HG03457 (cell line): Measurements from ENCODE around the gene CLCN4.
A peak's percentile ranks its signal among the peaks of the same experiment; 100 is the strongest.

Source experiments
- ATAC-seq: cut with Tn5 transposase; IDR thresholded peaks from one replicate; pipeline ENCODE4 v1.9.1; 2021; ENCODE audit warnings: moderate number of reproducible peaks; ENCODE audit not compliant: unreplicated experiment

CLCN4 gene

GRCh38 chrX:10165580-10166247 lies 8.9 kb downstream of the CLCN4 start:
- no peak for ATAC-seq

DNA sequence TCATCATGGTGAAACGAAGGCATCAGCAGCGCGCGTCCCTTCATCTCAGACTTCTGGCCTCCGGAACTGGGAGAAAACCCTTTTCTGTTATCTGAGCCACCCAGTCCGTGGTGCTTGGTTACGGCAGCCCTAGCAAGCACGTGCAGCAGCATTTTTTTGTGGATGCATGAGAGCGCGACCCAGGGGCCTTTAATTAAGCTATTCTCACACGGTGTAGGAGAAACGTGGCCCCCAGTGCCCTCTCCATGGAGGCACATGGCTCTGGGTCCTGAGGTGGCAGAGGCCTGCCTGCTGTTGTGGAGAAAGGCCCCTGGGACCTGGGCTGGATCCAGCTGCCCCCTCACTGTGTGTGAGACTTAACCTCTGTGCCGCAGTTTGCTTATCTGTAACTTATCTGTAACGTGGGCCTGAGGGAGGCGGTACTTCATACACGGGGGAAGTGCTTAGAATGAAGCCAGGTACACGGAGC lies 9.5 kb downstream of the CLCN4 start:
- ATAC-seq, result no peak

- no peak for ATAC-seq
These were observed 10.0 kb downstream of the CLCN4 start for GRCh38 chrX:10166731-10167151.

GRCh38 chrX:10167573-10167972 lies 10.8 kb downstream of the CLCN4 start:
- peak; percentile 67 for ATAC-seq

DNA sequence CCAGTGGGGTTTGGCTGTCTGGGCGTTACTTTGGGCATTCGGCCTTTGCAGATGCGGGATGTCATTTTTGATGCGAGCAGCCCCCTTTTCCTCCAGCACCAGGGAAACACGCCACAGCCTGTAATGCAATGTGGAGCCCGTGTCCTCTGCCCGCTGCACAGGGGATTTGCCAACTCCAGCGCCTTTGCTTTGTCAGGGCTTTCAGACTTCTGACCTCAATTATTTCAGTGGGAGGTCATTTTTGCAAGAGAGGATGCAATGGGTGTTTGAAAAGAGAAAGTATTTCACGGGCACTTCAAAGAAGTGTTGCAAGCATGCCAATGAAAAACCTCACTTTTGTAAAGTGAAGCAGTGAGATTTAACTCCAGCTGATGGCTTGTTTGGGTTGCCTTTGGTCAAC lies 11.5 kb downstream of the CLCN4 start:
- ATAC-seq, result no peak

DNA sequence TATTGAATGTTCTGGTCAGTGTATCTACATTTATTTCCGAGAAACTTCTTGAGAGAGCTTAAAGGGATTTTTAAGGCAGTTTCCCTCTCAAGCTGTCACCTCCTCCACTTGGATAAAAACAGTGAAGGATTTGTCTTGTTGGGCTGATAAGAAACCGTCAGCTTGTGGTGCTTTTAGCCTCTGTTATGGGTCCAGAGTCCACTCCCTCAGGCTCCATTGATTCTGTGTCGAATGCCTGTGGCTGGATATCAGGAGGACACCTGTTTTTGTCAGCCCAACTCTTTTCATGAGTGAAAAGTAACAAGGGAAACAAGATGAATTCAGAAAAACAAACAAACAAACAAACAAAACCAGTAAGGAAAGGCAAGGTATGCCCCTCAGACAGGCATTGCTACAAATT lies 12.4 kb downstream of the CLCN4 start:
- ATAC-seq, result no peak

DNA sequence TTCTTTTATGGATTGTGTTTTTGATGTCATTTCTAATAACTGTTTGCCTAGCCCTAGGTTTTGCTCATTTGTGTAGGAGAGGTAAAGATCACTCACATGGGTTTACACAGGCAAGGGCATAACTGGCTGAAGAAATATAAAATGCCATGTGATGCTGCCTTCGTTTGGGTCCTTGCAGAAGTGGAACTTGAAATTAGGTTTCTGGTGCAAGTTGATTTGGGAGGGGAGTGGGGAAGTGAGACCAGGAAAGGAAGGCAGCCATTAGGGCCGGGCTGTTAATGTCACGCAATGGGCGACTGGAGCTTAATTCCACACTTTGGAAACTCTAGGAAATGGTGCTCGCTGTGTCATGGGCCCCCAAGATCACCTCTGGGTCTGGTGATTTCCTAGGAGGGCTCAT lies 14.5 kb downstream of the CLCN4 start:
- no peak for ATAC-seq

- no peak for ATAC-seq
These were observed 16.1 kb downstream of the CLCN4 start for GRCh38 chrX:10172877-10173276.

GRCh38 chrX:10173331-10173900 lies 16.6 kb downstream of the CLCN4 start:
- no peak for ATAC-seq

DNA sequence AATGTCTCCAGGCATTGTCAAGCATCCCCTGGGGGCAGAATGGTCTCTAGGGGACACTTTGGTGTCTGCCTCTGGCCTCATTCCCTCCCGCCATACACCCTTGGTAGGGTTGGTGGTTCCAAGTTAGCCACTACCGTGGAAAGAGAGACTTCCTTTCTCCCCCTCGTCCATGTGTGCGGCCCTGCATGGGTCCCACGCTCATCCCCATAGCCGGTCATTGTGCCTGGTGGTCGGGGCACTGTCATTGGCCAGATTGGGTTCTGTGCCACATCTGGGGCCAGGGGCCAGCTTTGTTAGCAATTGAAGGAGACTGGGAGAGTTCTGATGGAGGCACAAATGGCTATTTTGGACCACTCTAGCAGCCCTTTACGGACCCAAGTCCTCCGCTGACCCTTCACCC lies 17.3 kb downstream of the CLCN4 start:
- ATAC-seq, result no peak

DNA sequence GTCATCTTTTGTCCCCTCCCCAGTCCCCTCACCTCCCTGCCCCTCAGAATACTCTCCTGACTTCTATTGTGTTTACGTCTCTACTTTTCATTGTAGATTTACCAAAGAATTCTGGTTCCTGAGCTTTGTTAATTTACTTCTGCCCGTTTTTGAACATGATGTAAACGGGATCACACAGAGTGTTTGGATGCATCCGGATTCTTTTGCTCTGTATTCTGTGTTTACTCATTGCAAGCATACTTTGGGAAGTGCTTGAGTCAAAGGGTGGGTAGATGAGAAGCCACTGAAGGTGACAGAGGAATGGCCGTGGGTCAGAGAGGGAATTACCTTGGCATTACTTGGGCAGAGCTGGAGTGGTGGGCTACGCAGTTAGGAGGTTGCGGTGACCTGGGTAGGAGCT lies 18.0 kb downstream of the CLCN4 start:
- no peak for ATAC-seq

DNA sequence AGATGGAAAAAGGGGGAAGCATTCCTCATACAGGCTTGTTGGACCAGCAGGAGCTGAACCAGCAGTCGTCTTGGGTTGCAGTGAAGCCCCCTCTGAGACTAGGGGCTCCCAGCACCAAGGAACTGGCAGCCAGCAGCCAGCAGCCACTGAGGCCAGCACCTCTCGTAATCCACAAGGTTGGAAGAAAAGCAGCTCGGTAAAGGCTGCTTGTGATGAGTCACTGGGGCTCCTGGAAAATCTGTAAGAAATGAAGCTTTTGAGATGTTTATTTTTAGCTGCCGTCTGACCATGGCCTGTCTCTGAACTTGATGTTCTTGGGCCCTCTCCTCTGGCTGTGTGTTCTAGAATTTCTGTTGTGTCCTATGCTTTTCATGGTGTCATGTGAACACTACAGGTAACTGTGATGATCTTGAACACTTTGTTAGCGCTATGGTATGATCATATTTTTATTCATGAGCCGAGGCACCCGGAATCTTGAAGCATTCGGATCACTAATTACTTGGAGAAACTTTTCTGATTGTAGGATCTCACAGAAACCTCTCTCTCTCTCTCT lies 18.6 kb downstream of the CLCN4 start:
- no peak for ATAC-seq

GRCh38 chrX:10176121-10177003 lies 19.6 kb downstream of the CLCN4 start:
- no peak for ATAC-seq

DNA sequence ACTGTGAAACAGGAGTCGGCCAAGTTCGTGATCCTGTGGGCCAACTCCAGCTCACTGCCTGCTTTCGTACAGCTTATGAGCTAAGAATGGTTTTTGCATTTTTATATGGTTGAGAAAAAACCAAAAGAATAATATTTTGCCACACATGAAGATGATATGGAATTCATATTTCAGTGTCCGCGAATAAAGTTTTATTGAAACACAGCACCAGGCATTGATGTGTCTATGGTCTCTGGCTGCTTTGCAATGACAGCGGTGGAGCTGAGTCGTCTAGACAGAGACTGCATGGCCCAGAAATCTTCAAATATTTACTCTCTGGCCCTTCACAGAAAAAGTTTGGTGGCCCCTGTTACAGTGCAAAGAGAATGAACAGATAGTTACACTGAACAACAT lies 20.2 kb downstream of the CLCN4 start:
- no peak for ATAC-seq

DNA sequence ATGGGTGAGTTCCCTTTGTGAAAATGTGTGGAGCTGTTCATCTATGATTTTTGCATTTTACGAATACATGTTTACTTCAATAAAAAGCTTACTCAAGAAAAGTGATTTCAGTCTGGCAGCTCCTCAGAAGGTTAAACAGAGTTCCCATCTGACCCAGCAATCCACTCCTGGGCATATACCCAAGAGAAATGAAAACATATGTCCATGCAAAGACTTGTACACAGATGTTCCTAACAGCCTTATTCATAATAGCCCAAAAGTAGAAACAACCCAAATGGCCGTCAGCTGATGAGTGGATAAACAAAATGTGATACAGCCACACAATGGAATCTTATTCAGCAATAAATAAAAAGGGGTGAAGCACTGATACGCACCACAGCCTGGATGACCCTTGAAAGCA lies 20.8 kb downstream of the CLCN4 start:
- no peak for ATAC-seq

DNA sequence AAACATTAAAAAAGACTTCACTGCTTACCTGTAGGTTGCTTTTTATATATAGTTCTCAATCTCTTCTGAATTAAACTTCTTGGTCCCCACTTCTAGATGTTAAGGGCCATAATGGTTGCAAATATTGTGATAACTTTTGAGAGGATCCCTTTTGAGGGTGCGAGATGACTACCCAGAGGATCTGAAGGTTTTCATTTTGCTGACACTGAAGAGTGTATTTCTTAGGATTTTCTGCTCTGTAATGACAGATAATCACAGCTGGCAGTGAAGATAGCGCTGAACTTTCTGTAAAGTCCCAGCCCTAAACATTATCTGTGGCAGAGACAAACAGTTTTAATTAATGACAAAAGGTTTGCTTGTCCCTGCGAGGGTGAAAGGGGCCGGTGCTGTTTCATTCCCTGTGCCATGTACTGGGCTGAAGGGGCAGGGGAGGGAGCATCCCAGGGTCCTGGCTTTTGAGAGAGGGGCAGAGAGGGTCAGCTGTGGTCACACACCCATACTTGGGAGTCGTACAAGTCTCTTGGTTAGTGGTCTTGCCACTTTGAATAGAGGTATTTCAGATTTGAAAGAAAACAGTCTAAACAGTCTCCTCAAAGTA lies 22.2 kb downstream of the CLCN4 start:
- ATAC-seq, result no peak

GRCh38 chrX:10183760-10184159 lies 27.0 kb downstream of the CLCN4 start:
- no peak for ATAC-seq

GRCh38 chrX:10184411-10184810 lies 27.6 kb downstream of the CLCN4 start:
- ATAC-seq, result no peak

- ATAC-seq, result no peak
These were observed 29.6 kb downstream of the CLCN4 start for GRCh38 chrX:10186355-10186754.

DNA sequence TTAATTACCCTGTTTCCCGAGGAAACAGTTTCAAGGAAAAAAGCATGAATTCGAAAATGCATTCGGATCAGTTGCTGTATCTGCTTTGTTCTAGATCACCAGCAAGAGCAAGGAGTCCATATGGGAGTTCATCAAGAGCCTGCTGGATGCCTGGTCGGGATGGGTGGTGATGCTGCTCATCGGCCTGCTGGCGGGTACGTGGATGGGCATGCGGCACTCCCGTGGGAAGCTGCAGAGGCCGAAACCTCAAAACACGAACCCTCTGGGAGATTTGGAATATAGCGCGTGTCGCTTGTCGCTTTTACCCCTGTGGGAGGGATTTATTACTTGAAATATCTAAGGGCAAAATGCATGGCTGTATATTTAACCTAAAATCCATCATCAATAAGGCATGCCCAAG lies 30.6 kb downstream of the CLCN4 start:
- no peak for ATAC-seq
